Naive thymus-derived CD4-positive, alpha-beta T cell (primary cell): ENCODE results near the gene FAM241A. TPM values are rescaled to one million over a fixed set of nuclear protein-coding genes. Genes with fewer than 3 reads are reported as not detected.

Source experiments
- ATAC-seq: fragments of 150-1000 bp; cut with Tn5 transposase; 2 replicates; pipeline ENCODE4 v1.10.0; 2021; ENCODE audit warnings: mild to moderate bottlenecking, moderate library complexity
- CTCF ChIA-PET: fragments of 350-600 bp; sonication (Branson Sonifier 250); formaldehyde crosslinking; loops from one replicate; lab custom pipeline; 2021; ENCODE audit warnings: antibody characterized with exemption; lab: Charles Lee
- POLR2A ChIA-PET: fragments of 350-600 bp; sonication (Branson Sonifier 250); formaldehyde crosslinking; loops from one replicate; lab custom pipeline; 2021; ENCODE audit warnings: antibody characterized with exemption, inconsistent platforms; lab: Charles Lee
- DNase-seq, 9 donors: peaks; one replicate each; pipeline versions ENCODE4 v3.0.0 to v3.0.0-alpha.2; 2020 to 2022; ENCODE audit warnings: mixed read lengths in 1 of 9
- H3K27ac ChIP-seq: one replicate; pipeline ENCODE4 v1.7.0; 2013; ENCODE audit warnings: mild to moderate bottlenecking, low read depth, low read length, moderate library complexity
- H3K27me3 ChIP-seq, 2 donors: one replicate each; pipeline ENCODE4 v1.7.0; 2013; ENCODE audit warnings: low read length in 2 of 2, mild to moderate bottlenecking in 2 of 2, moderate library complexity in 2 of 2; ENCODE audit not compliant: control insufficient read depth in 2 of 2, insufficient read depth in 2 of 2
- H3K36me3 ChIP-seq, 3 experiments: 1 replicate in 2 of 3; 2 replicates in 1 of 3; pipeline ENCODE4 v1.7.0; 2013; ENCODE audit warnings: low read length in 3 of 3, mild to moderate bottlenecking in 3 of 3, moderate library complexity in 1 of 3; ENCODE audit not compliant: insufficient read depth in 3 of 3, control insufficient read depth in 2 of 3
- H3K4me1 ChIP-seq, 2 donors: one replicate each; pipeline ENCODE4 v1.7.0; 2013; ENCODE audit warnings: low read length in 2 of 2, mild to moderate bottlenecking in 2 of 2, moderate library complexity in 1 of 2; ENCODE audit not compliant: control insufficient read depth in 2 of 2, insufficient read depth in 2 of 2
- H3K4me3 ChIP-seq: 2 replicates; pipeline ENCODE4 v1.7.0; 2013; ENCODE audit warnings: mild to moderate bottlenecking, low read length
- H3K9me3 ChIP-seq, 3 experiments: 1 replicate in 2 of 3; 2 replicates in 1 of 3; pipeline ENCODE4 v1.7.0; 2013; ENCODE audit warnings: low read length in 3 of 3; ENCODE audit not compliant: control insufficient read depth in 2 of 3
- H3K27ac Mint-ChIP-seq, 9 donors: one replicate each; pipeline ENCODE4 v1.8.0; 2020 to 2022; ENCODE audit warnings: mixed read lengths in 9 of 9, mild to moderate bottlenecking in 8 of 9, moderate library complexity in 5 of 9, inconsistent platforms in 2 of 9
- H3K27me3 Mint-ChIP-seq, 5 donors: one replicate each; pipeline ENCODE4 v1.8.0; 2021 to 2022; ENCODE audit warnings: mixed read lengths in 5 of 5, mild to moderate bottlenecking in 1 of 5
- H3K36me3 Mint-ChIP-seq, 5 donors: one replicate each; pipeline ENCODE4 v1.8.0; 2020 to 2022; ENCODE audit warnings: mixed read lengths in 5 of 5, mild to moderate bottlenecking in 3 of 5, inconsistent platforms in 1 of 5
- H3K4me1 Mint-ChIP-seq, 7 donors: one replicate each; pipeline ENCODE4 v1.8.0; 2020 to 2022; ENCODE audit warnings: mixed read lengths in 7 of 7, mild to moderate bottlenecking in 3 of 7, inconsistent platforms in 1 of 7
- H3K4me3 Mint-ChIP-seq, 10 donors: one replicate each; pipeline ENCODE4 v1.8.0; 2020 to 2022; ENCODE audit warnings: mild to moderate bottlenecking in 10 of 10, mixed read lengths in 10 of 10, moderate library complexity in 6 of 10, inconsistent platforms in 2 of 10
- H3K9me3 Mint-ChIP-seq, 11 donors: one replicate each; pipeline ENCODE4 v1.8.0; 2020 to 2022; ENCODE audit warnings: mixed read lengths in 11 of 11, mild to moderate bottlenecking in 4 of 11, inconsistent platforms in 1 of 11, moderate library complexity in 1 of 11
- intact Hi-C, 2 donors: fragments of 100-400 bp; cut with micrococcal nuclease; formaldehyde crosslinking; loops; one replicate each; pipeline ENCODE4 v1.15.1; 2023
- polyA plus RNA-seq, 2 donors: library from polyadenylated mRNA; unstranded; fragments of 300-500 nt; fragmentation: Illumina TruSeq; gene quantifications; one replicate each; pipeline ENCODE4 v1.2.3, GENCODE V29; 2021
- total RNA-seq, 6 experiments: library from RNA in 5 of 6; stranded (reverse) in 5 of 6; gene quantifications; 1 replicate in 5 of 6; 2 replicates in 1 of 6; pipeline ENCODE4 v1.2.3 and lab custom pipeline; 2021 to 2026

Gene FAM241A
- total and polyA plus RNA-seq, 7 experiments from 2014 or later: 1.2 to 2.4 (median 2.0) TPM

GRCh38 chr4:112127803-112128202 lies 17.5 kb upstream of the FAM241A start:
- H3K9me3 ChIP-seq: no peaks in the 10 kb centered on the region
- Mint-ChIP-seq H3K9me3 (no peaks in the 10 kb centered on the region), H3K36me3 (no peaks in the 10 kb centered on the region), H3K4me1 (peaks cover 0 to 3% (median 0%) of the 10 kb centered on the region in 7 donors), H3K4me3 (no peak overlapping the region), H3K27ac (no peak overlapping the region), H3K27me3 (peaks cover 6 to 36% (median 10%) of the 10 kb centered on the region in 5 donors)
- ATAC-seq (no peak), DNase-seq (no peak)
- intact Hi-C loops: loop anchor here in 1 of 2 donors (1.0 to 2.0 kb wide), 2 partner anchors 9 to 17 kb away; partner anchors contain the start of gene FAM241A
- H3K27ac ChIP-seq: no peak overlapping the region
- CTCF ChIA-PET: no interaction called here
- no peaks in the 10 kb centered on the region for H3K27me3 ChIP-seq
- no peak overlapping the region for H3K4me3 ChIP-seq
- H3K4me1 ChIP-seq: no peaks in the 10 kb centered on the region
- no peaks in the 10 kb centered on the region for H3K36me3 ChIP-seq
- POLR2A ChIA-PET: no interaction called here

GRCh38 chr4:112128452-112128851 lies 16.8 kb upstream of the FAM241A start:
- ATAC-seq (no peak), DNase-seq (no peak)
- Histone ChIP-seq H3K4me1 (no peaks in the 10 kb centered on the region), H3K36me3 (no peaks in the 10 kb centered on the region), H3K27me3 (no peaks in the 10 kb centered on the region), H3K27ac (no peak overlapping the region), H3K9me3 (no peaks in the 10 kb centered on the region), H3K4me3 (no peak overlapping the region)
- no peaks in the 10 kb centered on the region for H3K9me3 Mint-ChIP-seq
- intact Hi-C loops: no loop called here
- POLR2A ChIA-PET: no interaction called here
- no peak overlapping the region for H3K27ac Mint-ChIP-seq
- no peaks in the 10 kb centered on the region for H3K36me3 Mint-ChIP-seq
- CTCF ChIA-PET: no interaction called here
- H3K4me3 Mint-ChIP-seq: no peak overlapping the region
- H3K4me1 Mint-ChIP-seq: peaks cover 0 to 3% (median 0%) of the 10 kb centered on the region in 7 donors
- H3K27me3 Mint-ChIP-seq: peaks cover 3 to 40% (median 8%) of the 10 kb centered on the region in 5 donors

- Mint-ChIP-seq H3K4me3 (no peak overlapping the region), H3K4me1 (peaks cover 0 to 3% (median 0%) of the 10 kb centered on the region in 7 donors), H3K9me3 (no peaks in the 10 kb centered on the region), H3K27me3 (peaks cover under 1 to 31% (median 4%) of the 10 kb centered on the region in 5 donors), H3K36me3 (no peaks in the 10 kb centered on the region), H3K27ac (no peak overlapping the region)
- H3K4me3 ChIP-seq: no peak overlapping the region
- ATAC-seq: no peak
- H3K9me3 ChIP-seq: no peaks in the 10 kb centered on the region
- intact Hi-C loops: no loop called here
- H3K4me1 ChIP-seq: no peaks in the 10 kb centered on the region
- ChIA-PET POLR2A (no interaction called here), CTCF (no interaction called here)
- H3K27me3 ChIP-seq: no peaks in the 10 kb centered on the region
- H3K27ac ChIP-seq: no peak overlapping the region
- no peak for DNase-seq
- H3K36me3 ChIP-seq: no peaks in the 10 kb centered on the region
These were observed 14.3 kb upstream of the FAM241A start for GRCh38 chr4:112130906-112131305.

GRCh38 chr4:112136551-112136950 lies 8.7 kb upstream of the FAM241A start:
- ATAC-seq (no peak), DNase-seq (no peak)
- intact Hi-C loops: no loop called here
- Mint-ChIP-seq H3K4me1 (peaks cover 0 to 5% (median 0%) of the 10 kb centered on the region in 7 donors), H3K9me3 (no peaks in the 10 kb centered on the region), H3K27me3 (peaks cover 0 to 23% (median 3%) of the 10 kb centered on the region in 5 donors), H3K36me3 (no peaks in the 10 kb centered on the region), H3K4me3 (no peak overlapping the region), H3K27ac (no peak overlapping the region)
- Histone ChIP-seq H3K27me3 (no peaks in the 10 kb centered on the region), H3K4me3 (no peak overlapping the region), H3K4me1 (no peaks in the 10 kb centered on the region), H3K27ac (no peak overlapping the region), H3K36me3 (no peaks in the 10 kb centered on the region), H3K9me3 (no peaks in the 10 kb centered on the region)
- ChIA-PET POLR2A (no interaction called here), CTCF (no interaction called here)

- no peak overlapping the region for H3K4me3 Mint-ChIP-seq
- H3K9me3 Mint-ChIP-seq: no peaks in the 10 kb centered on the region
- Histone ChIP-seq H3K4me3 (no peak overlapping the region), H3K27me3 (no peaks in the 10 kb centered on the region), H3K27ac (no peak overlapping the region), H3K36me3 (no peaks in the 10 kb centered on the region), H3K9me3 (no peaks in the 10 kb centered on the region), H3K4me1 (no peaks in the 10 kb centered on the region)
- DNase-seq (no peak), ATAC-seq (no peak)
- POLR2A ChIA-PET: interaction anchor here (1.4 kb wide), 1 partner anchor 9 kb away, joined by 3 read pairs; no protein-coding TSS in a partner anchor
- peaks cover 0 to 6% (median 0%) of the 10 kb centered on the region in 7 donors for H3K4me1 Mint-ChIP-seq
- peaks cover 0 to 17% (median 3%) of the 10 kb centered on the region in 5 donors for H3K27me3 Mint-ChIP-seq
- no peaks in the 10 kb centered on the region for H3K36me3 Mint-ChIP-seq
- intact Hi-C loops: no loop called here
- CTCF ChIA-PET: interaction anchor here (0.6 kb wide), 1 partner anchor 49 kb away, joined by 4 read pairs; no protein-coding TSS in a partner anchor
- H3K27ac Mint-ChIP-seq: no peak overlapping the region
These were observed 6.7 kb upstream of the FAM241A start for GRCh38 chr4:112138538-112138937.

- Histone ChIP-seq H3K4me3 (no peak overlapping the region), H3K36me3 (no peaks in the 10 kb centered on the region), H3K27ac (no peak overlapping the region), H3K4me1 (no peaks in the 10 kb centered on the region), H3K9me3 (no peaks in the 10 kb centered on the region), H3K27me3 (no peaks in the 10 kb centered on the region)
- Mint-ChIP-seq H3K27ac (no peak overlapping the region), H3K27me3 (peaks cover 0 to 12% (median 3%) of the 10 kb centered on the region in 5 donors), H3K4me3 (no peak overlapping the region), H3K9me3 (peaks cover 0 to 3% (median 0%) of the 10 kb centered on the region in 11 donors), H3K36me3 (no peaks in the 10 kb centered on the region), H3K4me1 (peaks cover 5 to 17% (median 10%) of the 10 kb centered on the region in 7 donors)
- POLR2A ChIA-PET: no interaction called here
- DNase-seq (no peak), ATAC-seq (no peak)
- intact Hi-C loops: loop anchor here in 1 of 2 donors (10.0 kb wide), 1 partner anchor 1754 kb away; no protein-coding TSS in a partner anchor
- CTCF ChIA-PET: no interaction called here
These were observed 4.7 kb upstream of the FAM241A start for GRCh38 chr4:112140536-112140935.
